Breast epithelium (tissue), 4 donors: ENCODE measurements around the gene GNAI2. TPM values are rescaled to one million over a fixed set of nuclear protein-coding genes. Genes with fewer than 3 reads are reported as not detected.

Experiments
- DNase-seq, 2 donors: peaks; one replicate each; pipeline ENCODE4 v3.0.0-alpha.2; 2019; ENCODE audit warnings: low spot score in 2 of 2
- H3K27ac ChIP-seq, 2 donors: fragments of 200-600 bp; sonication (generic) in 1 of 2; one replicate each; pipeline ENCODE4 v1.5.1; 2016 to 2019; ENCODE audit warnings: mild to moderate bottlenecking in 1 of 2
- H3K27me3 ChIP-seq, 2 donors: fragments of 200-600 bp; sonication (generic) in 1 of 2; one replicate each; pipeline versions ENCODE4 v1.5.1 to v1.6.0; 2017 to 2019; ENCODE audit warnings: control low read depth in 1 of 2, mild to moderate bottlenecking in 1 of 2
- H3K36me3 ChIP-seq: fragments of 200-600 bp; one replicate; pipeline ENCODE4 v1.5.1; 2019
- H3K4me1 ChIP-seq, 2 donors: fragments of 200-600 bp; sonication (generic); one replicate each; pipeline ENCODE4 v1.5.1; 2016 to 2019; ENCODE audit warnings: control low read depth in 1 of 2
- H3K4me3 ChIP-seq, 3 donors: fragments of 200-600 bp; sonication (generic); 1 replicate in 2 of 3; 2 replicates in 1 of 3; pipeline ENCODE4 v1.5.1; 2016 to 2019; ENCODE audit warnings: mild to moderate bottlenecking in 3 of 3, moderate library complexity in 2 of 3
- H3K9me3 ChIP-seq, 2 donors: fragments of 200-600 bp; sonication (generic) in 1 of 2; one replicate each; pipeline ENCODE4 v1.5.1; 2016 to 2019; ENCODE audit warnings: control low read depth in 1 of 2
- CTCF ChIP-seq, 3 donors: fragments of 450-650 bp; IDR thresholded peaks; one replicate each; pipeline ENCODE4 v1.5.1; 2016 to 2017; ENCODE audit warnings: antibody characterized with exemption in 3 of 3, mild to moderate bottlenecking in 3 of 3, moderate library complexity in 3 of 3
- POLR2A ChIP-seq: fragments of 450-650 bp; IDR thresholded peaks from one replicate; pipeline ENCODE4 v1.6.1; 2016; ENCODE audit warnings: antibody characterized with exemption, mild to moderate bottlenecking, moderate library complexity
- POLR2AphosphoS5 ChIP-seq, 3 donors: sonication (generic); formaldehyde crosslinking; IDR thresholded peaks; one replicate each; pipeline ENCODE4 v1.6.1; 2017; ENCODE audit warnings: antibody characterized with exemption in 3 of 3
- intact Hi-C: fragments of 100-400 bp; cut with DNase I; formaldehyde crosslinking; loops from one replicate; pipeline ENCODE4 v1.15.1; 2023; ENCODE audit warnings: low total_unique reads
- total RNA-seq, 3 donors: library from RNA; depleted of rRNA; stranded (reverse); fragments of >200 nt; gene quantifications; one replicate each; pipeline ENCODE4 v1.1.0, GENCODE V29; 2016

GNAI2 gene
- total RNA-seq, 3 donors from 2014 or later = 95.3 to 232 (median 162) TPM

GRCh38 chr3:50190936-50191660 is 44.9 kb upstream of the GNAI2 start, which contains the start of gene GNAT1:
GNAT1 (plus strand) TSS chr3:50191610; CDS start chr3:50191726, 116 bp downstream.
- intact Hi-C loops = no loop called here
- H3K36me3 ChIP-seq = no peaks in the 10 kb centered on the region
- no peak within 1 kb of the TSS for H3K4me3 ChIP-seq
- H3K27me3 ChIP-seq = peaks cover 14 to 30% of the 10 kb centered on the region in 2 donors
- no peak for DNase-seq
- no peaks in the 10 kb centered on the region for H3K9me3 ChIP-seq
- H3K27ac ChIP-seq = no peak within 1 kb of the TSS
- peaks cover 0 to 4% of the 10 kb centered on the region in 2 donors for H3K4me1 ChIP-seq
- TF ChIP-seq CTCF (IDR thresholded peaks at IDR 0.05) = no peak
- no peak for TF ChIP-seq POLR2AphosphoS5 (IDR thresholded peaks at IDR 0.05)
- no peak for TF ChIP-seq POLR2A

GRCh38 chr3:50192124-50192523 is 43.9 kb upstream of the GNAI2 start:
- intact Hi-C loops = no loop called here
- Histone ChIP-seq H3K4me1 (peaks cover 0 to 4% of the 10 kb centered on the region in 2 donors), H3K36me3 (no peaks in the 10 kb centered on the region), H3K4me3 (no peak overlapping the region), H3K27me3 (peaks cover 14 to 30% of the 10 kb centered on the region in 2 donors), H3K27ac (no peak overlapping the region), H3K9me3 (no peaks in the 10 kb centered on the region)
- DNase-seq = no peak
- no peak for TF ChIP-seq CTCF (IDR thresholded peaks at IDR 0.05)
- no peak for TF ChIP-seq POLR2AphosphoS5 (IDR thresholded peaks at IDR 0.05)
- no peak for TF ChIP-seq POLR2A

- peak; percentile 51 to 79 for DNase-seq
- H3K4me1 ChIP-seq = peaks cover 0 to 4% of the 10 kb centered on the region in 2 donors
- peak overlapping the region in 1 of 3 donors; percentile 47 for H3K4me3 ChIP-seq
- no peaks in the 10 kb centered on the region for H3K36me3 ChIP-seq
- no peaks in the 10 kb centered on the region for H3K9me3 ChIP-seq
- TF ChIP-seq POLR2A (no peak), CTCF (IDR thresholded peaks at IDR 0.05) (peak; percentile 84 to 94 (median 87))
- peaks cover 14 to 30% of the 10 kb centered on the region in 2 donors for H3K27me3 ChIP-seq
- intact Hi-C loops = loop anchor here (1.0 kb wide), 1 partner anchor 79 kb away; no protein-coding TSS in a partner anchor
- H3K27ac ChIP-seq = no peak overlapping the region
These were observed 43.3 kb upstream of the GNAI2 start for GRCh38 chr3:50192689-50193141.

- H3K36me3 ChIP-seq = no peaks in the 10 kb centered on the region
- H3K27me3 ChIP-seq = peaks cover 14 to 30% of the 10 kb centered on the region in 2 donors
- DNase-seq = no peak
- no peak for TF ChIP-seq CTCF (IDR thresholded peaks at IDR 0.05)
- TF ChIP-seq POLR2AphosphoS5 (IDR thresholded peaks at IDR 0.05) = no peak
- TF ChIP-seq POLR2A = no peak
- no peaks in the 10 kb centered on the region for H3K9me3 ChIP-seq
- H3K27ac ChIP-seq = no peak overlapping the region
- intact Hi-C loops = loop anchor here (1.0 kb wide), 1 partner anchor 78 kb away; no protein-coding TSS in a partner anchor
- peaks cover 0 to 4% of the 10 kb centered on the region in 2 donors for H3K4me1 ChIP-seq
- H3K4me3 ChIP-seq = peak overlapping the region in 1 of 3 donors; percentile 47
These were observed 42.7 kb upstream of the GNAI2 start for GRCh38 chr3:50193286-50193685.

GRCh38 chr3:50193746-50194127 is 42.3 kb upstream of the GNAI2 start:
- peaks cover 0 to 4% of the 10 kb centered on the region in 2 donors for H3K4me1 ChIP-seq
- no peak for TF ChIP-seq POLR2A
- H3K9me3 ChIP-seq = no peaks in the 10 kb centered on the region
- no peak for DNase-seq
- H3K4me3 ChIP-seq = peak overlapping the region in 2 of 3 donors; percentile 3 to 47
- H3K27me3 ChIP-seq = peaks cover 14 to 30% of the 10 kb centered on the region in 2 donors
- no peaks in the 10 kb centered on the region for H3K36me3 ChIP-seq
- intact Hi-C loops = loop anchor here (1.0 kb wide), 1 partner anchor 78 kb away; no protein-coding TSS in a partner anchor
- H3K27ac ChIP-seq = no peak overlapping the region
